ENCODE measurements around the gene CD80.
"Not testable (repeated sequence)": the region's sequence is repeated elsewhere in the genome, so short reads cannot be mapped to it uniquely, and the experiment has no call there.

The CD80 gene

DNA sequence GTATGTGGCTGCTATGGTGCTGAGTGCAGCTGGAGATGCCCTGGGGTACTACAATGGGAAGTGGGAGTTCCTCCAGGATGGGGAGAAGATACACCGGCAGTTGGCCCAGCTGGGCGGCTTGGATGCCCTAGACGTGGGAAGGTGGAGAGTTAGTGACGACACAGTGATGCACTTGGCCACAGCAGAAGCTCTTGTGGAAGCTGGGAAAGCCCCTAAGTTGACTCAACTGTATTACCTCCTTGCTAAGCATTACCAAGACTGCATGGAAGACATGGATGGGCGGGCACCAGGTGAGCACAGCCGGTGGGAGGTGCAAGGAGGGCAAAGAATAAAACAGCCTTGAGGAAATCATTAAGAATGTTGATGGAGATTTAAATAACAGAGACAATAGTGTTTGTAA is 22.8 kb upstream of the CD80 start:
- DNase-seq (ENCODE audit: low spot score), result no peak

DNA sequence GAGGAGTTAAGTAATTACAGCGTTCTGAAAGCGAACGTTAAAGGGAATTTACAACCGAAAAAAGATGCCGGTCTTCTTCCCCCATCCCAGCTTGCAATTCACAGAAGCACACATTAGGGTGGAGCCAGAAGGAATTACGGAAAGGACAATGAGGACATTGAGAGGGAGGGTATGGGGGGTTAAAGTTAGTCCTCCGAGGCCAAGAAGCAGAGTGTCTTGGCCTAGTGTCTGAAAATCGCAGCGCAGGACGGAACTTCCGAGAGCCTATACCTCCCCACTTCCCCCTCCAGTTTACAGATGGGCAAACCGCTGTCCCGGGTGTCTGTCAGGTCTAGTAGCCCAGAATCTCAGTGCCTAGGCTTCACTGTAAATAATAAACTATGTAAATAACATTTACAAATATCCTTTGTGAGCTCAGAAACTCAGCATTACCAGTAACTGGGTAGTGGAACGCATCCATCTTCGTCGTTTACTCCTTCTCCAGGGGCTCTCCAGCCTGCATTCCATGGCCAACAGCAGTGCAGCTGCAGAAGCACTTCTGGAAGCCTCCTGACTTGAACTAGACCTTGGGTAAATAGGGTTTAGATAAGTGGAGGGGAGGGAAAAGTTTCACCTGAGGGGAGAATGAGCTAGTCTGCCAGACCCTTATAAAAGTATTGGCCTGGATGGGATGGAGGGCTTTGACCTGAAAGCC is 20.8 kb upstream of the CD80 start:
- peak; percentile 67 for DNase-seq (ENCODE audit: low spot score)

DNA sequence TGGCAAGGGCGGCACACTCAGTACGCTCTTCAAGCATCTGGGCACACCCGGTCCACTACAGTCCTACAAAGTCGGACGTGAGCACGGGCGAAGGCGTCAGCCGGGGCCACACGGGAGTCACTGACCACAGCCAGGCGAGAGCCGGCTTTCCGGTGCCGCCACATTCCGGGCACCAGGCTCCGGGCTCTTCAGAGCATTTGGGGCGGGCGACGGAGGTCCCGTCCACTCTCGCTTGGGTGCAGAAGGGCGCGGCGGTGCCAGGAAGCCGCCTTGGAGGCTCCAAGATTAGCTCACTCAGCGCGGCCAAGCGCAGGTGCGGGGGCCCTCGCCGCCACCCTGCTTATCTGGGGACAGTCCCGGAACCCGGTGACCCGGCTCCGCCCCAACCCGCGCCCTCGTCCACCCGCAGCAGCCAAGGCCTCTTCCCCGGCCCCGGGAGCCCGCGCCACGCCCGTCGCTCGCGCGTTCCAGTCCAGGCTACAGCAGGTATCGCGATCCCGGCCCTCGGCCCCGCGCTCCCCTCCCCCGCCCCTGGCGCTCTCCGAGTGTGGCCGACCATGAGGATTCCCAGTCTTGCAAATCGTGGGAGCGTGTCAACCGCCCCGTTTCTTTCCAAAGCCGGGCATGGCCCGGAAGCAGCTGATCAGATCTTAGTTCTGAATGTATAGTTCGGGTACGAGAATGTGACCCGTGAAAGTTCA is 20.1 kb upstream of the CD80 start, which contains the start of gene ADPRH:
ADPRH (plus strand) TSS at position 127 of the 701 bp plus-strand sequence. CDS start 2,678 bp downstream, outside the sequence.
- DNase-seq (ENCODE audit: low spot score), result peak; percentile 69

DNA sequence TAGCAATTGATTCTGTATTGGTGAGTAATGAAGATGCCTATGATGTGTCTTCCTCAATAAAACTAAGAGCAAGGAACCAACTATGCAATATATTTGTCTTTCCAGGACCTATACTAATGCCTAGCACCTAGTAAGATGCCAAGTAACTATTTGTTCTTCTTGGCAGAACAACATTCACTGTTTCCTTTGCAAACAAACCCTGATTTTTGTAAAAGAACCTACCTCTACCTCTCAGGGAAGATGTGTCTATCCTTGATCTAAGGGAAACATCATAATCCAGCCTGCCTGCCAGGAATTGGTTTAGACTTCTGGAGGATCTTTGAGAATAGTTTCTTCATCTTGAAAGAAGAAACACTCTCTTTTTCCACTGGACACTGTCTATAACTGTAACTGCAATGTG is 16.1 kb upstream of the CD80 start:
- DNase-seq (ENCODE audit: low spot score), result no peak

DNA sequence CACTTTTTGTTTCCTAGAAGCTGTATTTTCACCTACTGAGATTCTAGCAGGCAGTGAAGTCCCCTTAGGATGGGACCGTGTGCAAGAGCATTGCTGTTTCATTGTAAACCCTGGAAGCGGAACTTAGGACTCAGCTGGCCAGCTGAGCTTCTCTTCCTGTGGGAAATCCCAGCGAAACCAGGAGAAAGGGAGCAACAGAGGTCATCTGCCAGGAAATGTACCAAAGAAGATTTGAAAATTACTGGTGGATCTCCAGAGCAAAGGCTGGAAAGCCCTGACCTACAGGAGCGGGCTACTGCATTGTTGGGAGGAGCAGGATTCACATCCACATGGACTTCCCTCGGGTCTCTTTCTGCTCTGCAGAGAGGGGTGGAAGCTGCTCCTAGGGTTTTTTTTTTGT is 12.3 kb upstream of the CD80 start:
- DNase-seq (ENCODE audit: low spot score), result no peak

DNA sequence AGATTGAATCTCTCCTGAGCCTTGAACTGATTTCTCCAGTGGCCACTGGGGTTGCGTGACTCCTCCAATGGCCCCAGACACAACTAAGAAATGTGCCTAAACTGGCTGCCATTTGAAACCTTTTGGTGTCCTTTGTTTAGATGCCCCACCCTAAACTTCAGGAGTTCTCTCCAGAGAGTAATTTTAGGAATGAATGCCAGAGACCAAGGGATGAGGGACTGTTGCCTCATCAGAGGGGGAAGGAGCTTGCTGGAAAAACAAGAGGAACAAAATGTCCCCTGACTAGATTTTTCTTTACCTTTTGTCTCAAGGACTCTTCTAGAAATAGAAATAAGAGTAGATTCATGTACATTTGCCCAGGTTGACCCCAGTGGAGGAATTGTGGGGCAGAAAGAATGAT is 11.8 kb upstream of the CD80 start:
- no peak for DNase-seq (ENCODE audit: low spot score)

DNA sequence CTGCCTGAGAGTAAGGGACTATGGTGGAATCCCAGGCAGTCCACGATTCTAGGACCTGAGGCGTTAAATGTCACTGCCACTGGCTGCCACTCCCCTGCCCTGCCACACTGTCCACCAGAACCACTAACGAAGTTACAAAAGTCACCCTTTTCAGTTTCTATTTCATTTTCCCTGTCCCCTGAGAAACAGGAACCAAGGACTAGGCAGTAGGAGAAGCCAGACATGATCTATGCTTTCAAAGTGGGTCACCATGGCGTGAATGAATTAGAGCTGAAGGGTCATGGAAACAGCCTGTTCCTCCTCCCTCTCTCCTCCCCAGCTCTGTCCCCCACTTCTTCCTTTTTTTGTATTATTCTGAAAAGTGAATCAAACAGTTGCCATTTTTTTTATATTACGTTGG is 10.8 kb upstream of the CD80 start:
- no peak for DNase-seq (ENCODE audit: low spot score)

DNA sequence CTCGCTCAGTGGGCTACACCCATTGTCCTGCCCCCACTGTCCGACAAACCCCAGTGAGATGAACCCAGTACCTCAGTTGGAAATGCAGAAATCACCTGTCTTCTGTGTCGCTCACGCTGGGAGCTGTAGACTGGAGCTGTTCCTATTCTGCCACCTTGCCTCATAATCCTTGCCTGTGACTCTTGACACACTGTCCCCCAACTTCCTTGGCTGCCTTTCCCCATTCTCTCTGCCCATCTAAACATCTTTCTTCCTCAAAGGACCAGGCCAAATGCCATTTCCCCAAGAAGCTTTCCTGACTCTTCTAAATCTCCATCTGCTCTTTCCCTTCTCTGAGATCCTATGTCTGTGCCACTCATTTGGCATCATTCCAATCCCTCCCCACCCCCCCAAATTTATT is 9.7 kb upstream of the CD80 start:
- no peak for DNase-seq (ENCODE audit: low spot score)

DNA sequence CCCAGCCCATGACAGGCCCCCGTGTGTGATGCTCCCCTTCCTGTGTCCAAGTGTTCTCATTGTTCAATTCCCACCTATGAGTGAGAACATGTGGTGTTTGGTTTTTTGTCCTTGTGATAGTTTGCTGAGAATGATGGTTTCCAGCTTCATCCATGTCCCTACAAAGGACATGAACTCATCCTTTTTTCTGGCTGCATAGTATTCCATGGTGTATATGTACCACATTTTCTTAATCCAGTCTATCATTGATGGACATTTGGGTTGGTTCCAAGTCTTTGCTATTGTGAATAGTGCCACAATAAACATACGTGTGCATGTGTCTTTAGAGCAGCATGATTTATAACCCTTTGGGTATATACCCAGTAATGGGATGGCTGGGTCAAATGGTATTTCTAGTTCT is 3.9 kb upstream of the CD80 start:
- not testable (repeated sequence) for DNase-seq (ENCODE audit: low spot score)

DNA sequence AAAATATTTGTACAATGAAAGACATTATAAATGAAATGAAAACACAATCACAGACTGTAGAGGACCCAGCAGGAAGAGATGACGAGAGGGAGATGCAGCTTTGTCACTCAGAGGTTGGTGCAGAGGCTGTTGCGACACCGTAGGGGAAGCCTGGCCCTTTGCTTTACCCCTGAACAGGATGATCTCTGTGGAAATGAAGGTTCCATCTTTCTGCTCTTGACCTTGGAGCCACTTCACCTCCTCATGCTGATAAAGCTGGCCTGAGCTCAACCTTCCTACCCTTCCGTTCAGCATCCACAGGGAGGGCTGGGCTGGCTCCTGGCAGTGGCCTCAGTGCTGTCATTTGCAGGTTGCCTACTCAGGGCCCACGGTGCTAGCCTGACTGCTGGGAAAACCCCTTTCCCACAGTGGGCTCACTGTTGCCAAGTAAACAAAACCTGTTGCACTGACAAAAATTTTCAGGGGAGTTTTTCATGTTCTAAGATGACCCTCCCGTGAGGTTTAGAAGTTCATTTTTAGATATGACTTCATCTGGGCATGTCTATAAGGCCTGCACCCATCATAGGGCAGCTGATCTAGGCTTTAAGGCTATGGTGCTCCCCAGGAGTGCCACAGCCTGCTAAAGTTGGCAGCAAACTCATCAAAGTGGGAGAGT is 3.0 kb upstream of the CD80 start:
- DNase-seq (ENCODE audit: low spot score), result no peak

DNA sequence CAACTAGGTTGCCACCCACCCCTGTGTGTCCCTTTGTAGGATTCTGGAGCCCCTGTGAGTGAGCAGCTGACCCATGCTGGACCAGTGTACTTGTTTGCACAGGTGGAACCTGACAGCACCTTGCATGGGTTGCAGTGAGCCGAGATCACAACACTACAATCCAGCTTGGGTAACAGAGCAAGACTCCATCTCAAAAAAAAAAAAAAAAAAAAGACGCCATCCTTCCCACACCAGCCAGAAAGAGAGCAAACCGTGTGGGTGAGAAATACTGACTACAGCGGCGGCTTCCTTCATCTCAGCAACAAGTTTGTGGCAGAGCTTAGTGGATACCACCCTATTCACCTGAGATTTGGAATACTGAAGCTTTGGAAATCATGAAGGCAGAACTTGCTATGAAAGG is 746 bp upstream of the CD80 start:
- no peak for DNase-seq (ENCODE audit: low spot score)

DNA sequence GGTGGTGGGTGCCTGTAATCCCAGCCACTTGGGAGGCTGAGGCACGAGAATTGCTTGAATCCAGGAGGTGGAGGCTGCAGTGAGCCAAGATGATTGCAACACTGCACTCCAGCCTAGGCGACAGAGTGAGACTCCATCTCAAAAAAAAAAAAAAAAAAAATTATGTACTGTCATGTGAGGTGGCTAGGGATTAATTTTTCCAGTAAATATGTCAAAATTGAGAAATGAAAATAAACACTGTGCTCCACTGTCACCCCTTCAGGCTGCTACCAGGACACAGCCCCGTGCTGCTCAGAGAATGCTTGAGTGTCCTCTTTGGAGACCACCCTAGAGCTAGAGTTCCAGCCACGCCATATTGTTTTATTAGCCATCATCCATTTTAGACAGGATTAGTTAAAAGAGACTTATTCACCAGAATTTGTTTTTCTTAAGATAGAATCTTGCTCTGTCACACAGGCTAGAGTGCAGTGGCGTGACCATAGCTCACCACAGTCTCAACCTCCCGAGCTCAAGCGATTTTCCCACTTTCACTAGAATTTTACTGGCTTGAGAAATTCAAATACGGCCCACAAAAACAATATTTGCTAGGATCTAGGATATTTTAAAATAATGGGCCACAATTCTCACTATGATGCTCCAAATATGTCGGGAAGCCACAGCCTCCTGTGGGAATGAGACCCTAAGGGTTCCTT is 642 bp downstream of the CD80 start:
- DNase-seq (ENCODE audit: low spot score), result no peak

DNA sequence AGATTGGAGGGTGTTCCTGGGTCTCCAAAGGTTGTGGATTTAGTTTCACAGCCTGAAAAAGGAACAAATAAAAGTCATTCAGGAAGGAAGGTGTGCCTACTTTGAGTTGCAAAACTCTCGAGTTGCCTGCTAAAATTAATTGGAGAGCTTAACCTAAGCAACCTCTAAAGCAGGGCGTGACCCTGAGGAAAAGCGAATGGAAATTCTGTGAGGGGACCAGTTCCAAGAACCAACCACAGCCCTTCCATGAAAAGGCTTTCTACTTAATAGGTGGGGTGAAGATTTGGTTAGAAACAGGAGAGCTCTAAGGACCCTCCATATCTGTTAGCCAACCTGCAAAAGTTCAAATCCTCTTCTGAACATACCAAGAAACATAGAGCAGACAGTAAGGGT is 1.5 kb downstream of the CD80 start:
- DNase-seq (ENCODE audit: low spot score), result no peak

DNA sequence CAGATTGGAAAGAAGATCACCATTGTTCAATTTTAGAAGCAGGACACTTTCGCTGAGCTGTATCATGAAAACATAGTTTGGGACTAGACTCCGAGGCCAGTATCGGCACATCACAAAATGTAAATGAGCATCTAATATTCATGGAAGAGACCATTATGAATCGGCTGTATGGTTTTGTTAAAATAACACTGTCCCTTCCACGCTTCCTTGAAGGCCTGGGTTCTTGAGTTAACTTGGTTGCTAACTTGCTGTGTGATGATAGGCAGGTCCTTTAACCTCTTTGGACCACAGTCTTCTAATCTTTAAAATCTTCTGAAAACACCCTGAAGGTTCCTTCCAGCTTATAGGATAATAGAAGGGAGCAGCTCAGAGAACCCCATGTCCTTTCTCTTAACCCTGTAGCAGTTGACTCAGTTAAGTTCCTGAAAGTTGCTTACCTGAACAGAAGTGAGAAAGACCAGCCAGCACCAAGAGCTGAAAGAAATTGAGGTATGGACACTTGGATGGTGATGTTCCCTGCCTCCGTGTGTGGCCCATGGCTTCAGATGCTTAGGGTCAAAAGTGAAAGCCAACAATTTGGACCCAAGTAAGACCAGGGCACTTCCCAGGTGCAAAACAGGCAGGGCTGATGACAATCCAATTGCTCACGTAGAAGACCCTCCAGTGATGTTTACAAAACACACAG is 2.1 kb downstream of the CD80 start:
- DNase-seq (ENCODE audit: low spot score), result no peak

DNA sequence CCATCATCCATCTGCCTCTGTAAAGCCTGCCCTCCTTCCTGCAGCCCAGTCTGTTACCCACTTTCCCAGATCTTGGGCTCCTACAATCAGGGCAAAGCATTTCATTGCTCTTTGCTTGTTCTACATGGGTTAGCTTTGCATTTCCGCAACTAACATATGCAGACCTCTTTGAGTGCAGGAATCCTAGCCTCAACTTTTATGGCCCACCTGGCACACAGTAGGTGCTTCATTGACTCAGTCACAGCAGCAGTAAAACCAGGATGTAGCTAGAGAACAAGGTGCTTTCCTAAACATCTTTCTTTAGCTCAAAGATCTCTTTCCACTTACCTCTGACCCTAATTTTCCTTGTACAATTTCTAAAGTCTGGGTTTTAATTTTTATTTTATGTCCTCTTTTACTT is 3.5 kb downstream of the CD80 start:
- DNase-seq (ENCODE audit: low spot score), result no peak

DNA sequence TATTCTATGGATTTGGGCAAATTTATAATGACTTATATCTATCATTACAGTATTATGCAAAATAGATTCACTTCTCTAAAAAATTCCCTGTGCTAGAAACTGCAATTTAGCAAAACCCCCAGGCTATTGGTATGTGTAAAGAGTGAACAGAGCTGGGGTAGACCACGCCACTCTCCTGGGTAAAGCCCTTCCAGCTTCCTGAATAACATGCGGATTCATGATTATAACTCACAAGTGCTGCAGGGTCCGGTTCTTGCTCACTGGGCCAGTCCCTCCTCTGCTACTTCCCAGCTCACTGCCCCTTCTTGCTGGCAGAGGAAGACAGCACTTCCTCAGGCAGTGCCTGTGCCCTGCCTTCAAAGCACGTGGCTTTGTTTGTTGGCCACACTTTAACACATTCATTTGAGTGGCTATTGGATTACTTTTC is 4.1 kb downstream of the CD80 start:
- no peak for DNase-seq (ENCODE audit: low spot score)

DNA sequence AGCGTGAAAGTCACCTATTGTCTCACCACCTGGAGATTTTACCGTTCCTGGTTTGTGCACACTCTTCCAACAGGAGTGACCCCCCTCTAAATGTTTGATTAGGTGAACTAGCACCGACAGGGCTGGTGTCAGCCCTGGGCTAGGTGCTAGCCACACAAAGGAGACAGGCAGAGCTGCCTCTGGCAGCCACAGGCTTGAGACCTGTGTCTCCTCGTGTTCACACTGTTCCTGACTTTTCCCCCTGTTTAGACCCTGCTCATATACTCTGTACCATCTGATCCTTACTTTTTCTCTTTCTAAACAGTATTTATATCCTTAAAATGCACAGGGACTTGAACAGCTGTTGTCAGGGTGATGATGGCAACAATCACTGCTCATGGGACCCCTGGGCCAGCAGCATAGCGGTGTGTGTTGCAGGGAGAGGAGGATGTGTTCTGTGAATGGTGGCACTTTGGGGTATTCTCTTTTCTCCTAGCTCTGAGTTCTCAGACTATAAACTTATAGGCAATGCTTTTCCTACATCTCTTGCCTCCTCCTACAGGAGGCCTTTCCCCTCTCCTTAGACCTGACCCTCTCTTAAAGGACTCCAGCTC is 5.5 kb downstream of the CD80 start:
- DNase-seq (ENCODE audit: low spot score), result no peak

DNA sequence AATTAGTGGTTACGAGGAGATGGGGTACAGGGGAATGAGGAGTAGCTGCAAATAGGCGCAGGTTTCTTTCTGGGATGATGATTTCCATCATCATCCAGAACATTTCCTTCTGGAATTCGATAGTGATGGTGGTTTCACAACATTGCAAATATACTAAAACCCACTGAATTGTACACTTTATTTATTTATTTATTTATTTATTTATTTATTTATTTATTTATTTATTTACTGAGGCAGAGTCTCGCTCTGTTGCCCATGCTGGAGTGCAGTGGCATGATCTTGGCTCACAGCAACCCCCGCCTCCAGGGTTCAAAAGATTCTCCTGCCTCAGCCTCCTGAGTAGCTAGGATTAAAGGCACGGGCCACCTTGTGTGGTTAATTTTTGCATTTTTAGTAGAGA is 6.5 kb downstream of the CD80 start:
- DNase-seq (ENCODE audit: low spot score), result not testable (repeated sequence)

DNA sequence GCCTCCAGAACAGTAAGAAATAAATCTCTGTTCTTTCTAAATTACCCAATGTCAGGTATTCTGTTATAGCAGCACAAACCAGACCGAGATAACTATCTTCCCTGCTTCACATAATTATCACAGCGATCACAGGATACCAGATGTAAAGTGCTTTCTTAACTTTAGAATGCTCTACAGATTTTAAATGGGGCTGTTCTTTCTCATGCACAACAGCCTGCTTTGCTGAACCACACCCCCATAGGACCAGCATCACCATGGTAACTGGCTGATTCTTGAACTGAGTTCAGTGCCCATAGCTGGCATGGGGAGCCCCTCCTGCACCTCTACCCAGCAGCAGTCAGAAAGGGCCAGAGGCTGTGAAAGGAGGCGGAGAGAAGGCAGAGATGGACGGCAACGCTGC is 7.8 kb downstream of the CD80 start:
- no peak for DNase-seq (ENCODE audit: low spot score)

DNA sequence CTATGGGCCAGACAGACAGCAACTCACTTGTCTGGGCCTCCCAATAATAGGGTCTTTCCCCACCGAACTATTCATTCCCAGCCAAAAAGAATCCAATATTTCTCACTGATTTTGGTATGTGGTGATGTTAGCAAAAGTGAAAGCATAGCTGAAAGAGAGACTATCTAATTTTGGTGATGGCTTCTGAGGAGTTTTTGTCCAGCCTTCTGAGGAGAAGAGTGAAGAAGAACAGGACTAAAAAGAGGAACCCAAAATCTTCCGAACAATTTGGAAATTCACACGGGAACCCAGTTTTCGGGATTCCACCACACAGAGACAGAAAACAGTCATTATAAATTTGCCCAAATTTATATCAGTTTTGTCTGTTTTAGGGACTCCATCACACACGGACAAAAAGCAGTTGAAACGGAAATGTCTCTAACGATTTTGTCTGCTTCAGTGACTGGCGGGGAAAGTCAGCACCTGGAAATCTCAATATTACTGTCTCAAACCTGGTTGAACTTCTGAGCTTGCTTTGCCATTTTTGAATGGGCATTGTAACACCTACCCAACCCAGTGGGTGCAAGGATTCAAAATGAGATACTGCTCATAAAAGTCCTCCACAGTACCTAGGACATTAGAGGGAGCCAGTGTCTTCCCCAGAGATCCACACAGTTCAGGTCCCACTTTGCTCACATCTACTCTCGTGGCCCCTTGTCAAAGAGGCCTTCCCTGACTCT is 9.1 kb downstream of the CD80 start:
- DNase-seq (ENCODE audit: low spot score), result no peak

DNA sequence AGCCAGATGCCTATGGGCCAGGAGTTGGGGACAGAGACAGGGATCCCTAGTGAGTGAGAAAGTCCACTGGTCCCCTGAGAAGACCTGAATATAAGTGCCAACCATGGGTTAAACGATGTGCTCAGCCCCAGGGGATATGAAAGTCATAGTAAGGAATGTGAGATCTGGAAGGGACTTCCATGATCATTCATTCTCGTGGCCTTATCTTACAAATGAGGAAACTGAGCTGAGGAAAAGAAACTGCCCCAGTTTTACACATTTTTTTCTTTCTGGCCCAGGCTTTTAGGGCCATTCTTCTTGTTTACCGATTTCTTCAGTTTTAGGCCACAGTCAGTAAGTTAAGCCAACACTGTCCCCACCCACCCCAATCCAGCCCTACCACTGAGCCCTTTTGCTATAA is 11.1 kb downstream of the CD80 start:
- no peak for DNase-seq (ENCODE audit: low spot score)

Data from COLO829 (cell line).